Stimulated activated CD4-positive, alpha-beta T cell treated with anti-CD3 and anti-CD28 coated beads, Interleukin-15, amount 100 ng/mL, for 48 hours (primary cell): Measurements from ENCODE around the gene MAL.
"Not testable (repeated sequence)": the region's sequence is repeated elsewhere in the genome, so short reads cannot be mapped to it uniquely, and the experiment has no call there.

Experiments
- DNase-seq, 2 donors: peaks; one replicate each; pipeline ENCODE4 v3.0.0-alpha.2; 2020; ENCODE audit warnings: low read depth in 2 of 2

Gene MAL

GRCh38 chr2:95032868-95033603 is 7.5 kb downstream of the MAL start:
- no peak for DNase-seq

GRCh38 chr2:95034221-95034620 is 8.7 kb downstream of the MAL start:
- DNase-seq, result no peak

GRCh38 chr2:95034818-95035217 is 9.3 kb downstream of the MAL start:
- no peak for DNase-seq

GRCh38 chr2:95036596-95037383 is 11.3 kb downstream of the MAL start:
- no peak for DNase-seq

- no peak for DNase-seq
Measured at GRCh38 chr2:95037384-95037839, 11.9 kb downstream of the MAL start.

- DNase-seq, result not testable (repeated sequence)
Measured at GRCh38 chr2:95037841-95038585, 12.5 kb downstream of the MAL start.

GRCh38 chr2:95038635-95039298 is 13.3 kb downstream of the MAL start:
- DNase-seq, result no peak

GRCh38 chr2:95039363-95039762 is 13.9 kb downstream of the MAL start:
- no peak for DNase-seq

- no peak for DNase-seq
Measured at GRCh38 chr2:95039978-95040377, 14.5 kb downstream of the MAL start.

- DNase-seq, result no peak
Measured at GRCh38 chr2:95040426-95040825, 14.9 kb downstream of the MAL start.

GRCh38 chr2:95041060-95041823 is 15.7 kb downstream of the MAL start:
- no peak for DNase-seq

GRCh38 chr2:95041824-95042442 is 16.4 kb downstream of the MAL start:
- DNase-seq, result no peak

- DNase-seq, result no peak
Measured at GRCh38 chr2:95042472-95043271, 17.2 kb downstream of the MAL start.

- DNase-seq, result no peak
Measured at GRCh38 chr2:95043300-95044093, 18.0 kb downstream of the MAL start.

- DNase-seq, result no peak
Measured at GRCh38 chr2:95044601-95045000, 19.1 kb downstream of the MAL start.

- DNase-seq, result no peak
Measured at GRCh38 chr2:95046371-95047112, 21.0 kb downstream of the MAL start.

- DNase-seq, result no peak
Measured at GRCh38 chr2:95047629-95048510, 22.4 kb downstream of the MAL start.
